Upper lobe of left lung (tissue), 6 donors: ENCODE results near the gene TBL2. TPM values are rescaled to one million over a fixed set of nuclear protein-coding genes. Genes with fewer than 3 reads are reported as not detected.
"Not testable (repeated sequence)": the region's sequence is repeated elsewhere in the genome, so short reads cannot be mapped to it uniquely, and the experiment has no call there.

Experiments used
- ATAC-seq, 2 donors: fragments of 200-7000 bp; cut with Tn5 transposase; one replicate each; pipeline ENCODE4 v1.9.1; 2022; ENCODE audit warnings: mild to moderate bottlenecking in 2 of 2, moderate library complexity in 2 of 2; ENCODE audit not compliant: low FRiP score in 2 of 2
- DNase-seq, 2 donors: peaks; one replicate each; pipeline ENCODE4 v3.0.0-alpha.2; 2019 to 2020
- H3K27ac ChIP-seq, 4 donors: fragments of 200-600 bp; sonication (generic); one replicate each; pipeline ENCODE4 v1.5.1; 2016 to 2019
- H3K27me3 ChIP-seq, 4 donors: fragments of 200-600 bp; sonication (generic); one replicate each; pipeline ENCODE4 v1.5.1; 2017 to 2019
- H3K36me3 ChIP-seq, 4 donors: fragments of 200-600 bp; sonication (generic); one replicate each; pipeline ENCODE4 v1.5.1; 2016 to 2019
- H3K4me1 ChIP-seq, 4 donors: fragments of 200-600 bp; sonication (generic); one replicate each; pipeline ENCODE4 v1.5.1; 2018 to 2019
- H3K4me3 ChIP-seq, 4 donors: fragments of 200-600 bp; sonication (generic); one replicate each; pipeline ENCODE4 v1.5.1; 2017 to 2019; ENCODE audit warnings: mild to moderate bottlenecking in 2 of 4, moderate library complexity in 1 of 4
- H3K9me3 ChIP-seq, 4 donors: fragments of 200-600 bp; sonication (generic); one replicate each; pipeline ENCODE4 v1.5.1; 2018 to 2019
- EP300 ChIP-seq, 4 donors: sonication (generic); formaldehyde crosslinking; IDR thresholded peaks; one replicate each; pipeline ENCODE4 v1.5.1; 2017; ENCODE audit warnings: antibody characterized with exemption in 4 of 4, control low read depth in 2 of 4
- POLR2A ChIP-seq, 4 donors: fragments of 450-650 bp; IDR thresholded peaks; one replicate each; pipeline ENCODE4 v1.5.1; 2016 to 2017; ENCODE audit warnings: antibody characterized with exemption in 4 of 4, mild to moderate bottlenecking in 2 of 4
- POLR2AphosphoS5 ChIP-seq, 2 donors: sonication (generic); formaldehyde crosslinking; IDR thresholded peaks; one replicate each; pipeline ENCODE4 v1.5.1; 2017; ENCODE audit warnings: antibody characterized with exemption in 2 of 2
- WGBS, 2 donors: methylation state at CpG; one replicate each; pipeline ENCODE4 v1.1.5; 2017 to 2018; 5-methylcytosine and 5-hydroxymethylcytosine counted together
- total RNA-seq, 6 donors: library from RNA; depleted of rRNA in 4 of 6; stranded (reverse); fragments of >200 nt in 4 of 6; gene quantifications; one replicate each; pipeline versions ENCODE4 v1.1.0 to v1.2.1, GENCODE V29; 2016 to 2021
- TF ChIP-seq, protein P1 (sequence below), 6 experiments: fragments of 450-650 bp in 4 of 6; fragments of 200-600 bp in 2 of 6; sonication (generic) in 2 of 6; IDR thresholded peaks; one replicate each; pipeline ENCODE4 v1.5.1; 2016 to 2019; ENCODE audit warnings: antibody characterized with exemption in 6 of 6
- donor health status: DM: no; HTN: no; CAD: no; lungs with moderate emphysema.
- donor health status: DM: no; HTN: yes; CAD: no; lungs with severe emphysema.

The TBL2 gene
- total RNA-seq, 6 donors from 2014 or later: 15.7 to 52.9 (median 30.7) TPM

DNA sequence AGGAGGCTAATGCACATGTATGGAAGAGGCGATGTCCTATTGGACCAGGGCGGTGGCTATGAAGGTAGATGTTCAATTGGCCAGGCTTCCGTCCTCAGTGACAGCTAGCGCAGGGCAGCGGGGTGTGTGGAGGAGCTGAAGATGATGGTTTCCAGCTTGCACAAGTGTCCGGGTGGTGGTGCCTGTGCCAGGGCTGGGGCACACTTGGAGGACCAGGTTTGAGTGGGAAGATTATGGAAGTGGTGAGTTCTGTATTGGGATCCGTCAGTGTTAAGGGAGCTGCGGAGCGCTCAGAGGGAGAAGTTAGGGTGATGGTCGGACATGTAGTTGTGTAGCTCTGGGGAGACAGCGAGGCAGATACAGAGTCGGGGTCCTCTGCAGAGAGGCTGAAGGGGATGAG lies 8.5 kb upstream of the TBL2 start:
- Histone ChIP-seq H3K9me3 (no peaks in the 10 kb centered on the region), H3K27ac (peak overlapping the region in 1 of 4 donors; percentile 56), H3K36me3 (no peaks in the 10 kb centered on the region), H3K27me3 (no peaks in the 10 kb centered on the region), H3K4me1 (peaks cover 5 to 11% (median 8%) of the 10 kb centered on the region in 4 donors), H3K4me3 (no peak overlapping the region)
- TF ChIP-seq EP300 (IDR thresholded peaks at IDR 0.05) (no peak), POLR2A (IDR thresholded peaks at IDR 0.05) (no peak), POLR2AphosphoS5 (IDR thresholded peaks at IDR 0.05) (no peak)
- TF ChIP-seq, protein P1, sequence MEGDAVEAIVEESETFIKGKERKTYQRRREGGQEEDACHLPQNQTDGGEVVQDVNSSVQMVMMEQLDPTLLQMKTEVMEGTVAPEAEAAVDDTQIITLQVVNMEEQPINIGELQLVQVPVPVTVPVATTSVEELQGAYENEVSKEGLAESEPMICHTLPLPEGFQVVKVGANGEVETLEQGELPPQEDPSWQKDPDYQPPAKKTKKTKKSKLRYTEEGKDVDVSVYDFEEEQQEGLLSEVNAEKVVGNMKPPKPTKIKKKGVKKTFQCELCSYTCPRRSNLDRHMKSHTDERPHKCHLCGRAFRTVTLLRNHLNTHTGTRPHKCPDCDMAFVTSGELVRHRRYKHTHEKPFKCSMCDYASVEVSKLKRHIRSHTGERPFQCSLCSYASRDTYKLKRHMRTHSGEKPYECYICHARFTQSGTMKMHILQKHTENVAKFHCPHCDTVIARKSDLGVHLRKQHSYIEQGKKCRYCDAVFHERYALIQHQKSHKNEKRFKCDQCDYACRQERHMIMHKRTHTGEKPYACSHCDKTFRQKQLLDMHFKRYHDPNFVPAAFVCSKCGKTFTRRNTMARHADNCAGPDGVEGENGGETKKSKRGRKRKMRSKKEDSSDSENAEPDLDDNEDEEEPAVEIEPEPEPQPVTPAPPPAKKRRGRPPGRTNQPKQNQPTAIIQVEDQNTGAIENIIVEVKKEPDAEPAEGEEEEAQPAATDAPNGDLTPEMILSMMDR (IDR thresholded peaks at IDR 0.05): no peak
- 94 to 96% methylated on average over 12 of the region's 12 CpGs for WGBS, 2 donors
- no peak for DNase-seq
- ATAC-seq: no peak

DNA sequence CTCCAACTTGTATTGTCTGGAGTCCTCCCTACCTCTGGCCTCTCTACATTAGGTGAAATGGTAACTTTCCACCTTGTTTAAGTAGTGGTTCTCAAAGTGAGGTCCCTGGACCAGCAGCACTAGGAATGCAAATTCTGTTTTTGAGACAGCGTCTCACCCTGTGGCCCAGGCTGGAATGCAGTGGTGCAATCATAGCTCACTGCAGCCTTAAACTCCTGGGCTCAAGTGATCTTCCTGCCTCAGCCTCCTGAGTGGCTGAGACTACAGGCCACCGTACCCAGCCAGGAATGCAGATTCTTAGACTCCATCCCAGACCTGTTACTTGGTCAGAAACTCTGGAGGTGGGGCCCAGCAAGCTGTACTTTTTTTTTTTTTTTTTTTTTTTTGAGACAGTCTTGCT lies 6.8 kb upstream of the TBL2 start:
- H3K27ac ChIP-seq: no peak overlapping the region
- H3K27me3 ChIP-seq: no peaks in the 10 kb centered on the region
- peaks cover 7 to 20% (median 15%) of the 10 kb centered on the region in 4 donors for H3K4me1 ChIP-seq
- H3K4me3 ChIP-seq: no peak overlapping the region
- ATAC-seq (no peak), DNase-seq (no peak)
- no peaks in the 10 kb centered on the region for H3K9me3 ChIP-seq
- TF ChIP-seq, protein P1 (IDR thresholded peaks at IDR 0.05): no peak
- no peaks in the 10 kb centered on the region for H3K36me3 ChIP-seq
- WGBS, 2 donors: 59 to 68% methylated on average over 2 of the region's 2 CpGs

DNA sequence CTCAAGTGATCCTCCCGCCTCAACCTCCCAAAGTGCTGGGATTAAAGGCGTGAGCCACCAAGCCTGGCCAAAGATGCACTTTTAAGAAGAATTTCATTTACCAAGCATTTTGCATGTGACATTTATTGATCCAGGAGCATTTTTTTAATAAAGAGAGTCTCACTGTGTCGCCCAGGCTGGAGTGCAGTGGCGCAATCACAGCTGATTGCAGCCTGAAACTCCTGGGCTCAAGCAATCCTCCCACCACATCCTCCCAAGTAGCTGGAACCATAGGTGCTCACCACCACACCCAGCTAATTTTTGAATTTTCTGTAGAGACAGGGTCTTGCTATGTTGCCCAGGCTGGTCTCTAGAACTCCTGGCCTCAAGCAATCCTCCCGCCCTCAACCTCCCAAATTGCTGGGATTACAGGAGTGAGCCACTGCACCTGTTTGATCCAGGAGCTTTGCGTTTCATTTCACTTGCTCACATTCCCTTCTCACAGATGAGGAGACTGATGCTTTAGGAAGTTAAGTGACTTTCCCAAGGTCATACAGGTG lies 4.4 kb upstream of the TBL2 start:
- no peak for ATAC-seq

DNA sequence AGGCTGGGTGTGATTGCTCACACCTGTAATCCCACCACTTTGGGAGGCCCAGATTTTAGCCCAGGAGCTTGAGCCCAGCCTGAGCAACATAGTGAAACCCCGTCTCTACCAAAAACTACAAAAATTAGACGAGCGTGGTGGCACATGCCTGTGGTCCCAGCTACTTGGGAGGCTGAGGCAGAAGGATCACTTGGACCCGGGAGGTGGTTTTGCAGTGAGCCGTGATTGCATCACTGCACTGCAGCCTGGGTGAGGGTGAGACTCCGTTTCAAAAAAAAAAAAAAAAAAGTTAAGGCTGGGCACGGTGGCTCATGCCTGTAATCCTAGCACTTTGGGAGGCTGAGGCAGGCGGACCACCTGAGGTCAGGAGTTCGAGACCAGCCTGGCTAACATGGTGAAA lies 2.6 kb upstream of the TBL2 start:
- peaks cover 22 to 45% (median 34%) of the 10 kb centered on the region in 4 donors for H3K4me1 ChIP-seq
- not testable (repeated sequence) for H3K4me3 ChIP-seq, ATAC-seq, H3K36me3 ChIP-seq, H3K27me3 ChIP-seq, DNase-seq, H3K9me3 ChIP-seq
- H3K27ac ChIP-seq: peak overlapping the region in 2 of 4 donors; percentile 66 to 68
- WGBS, 2 donors: 77 to 84% methylated on average over 9 of the region's 9 CpGs

More for the DNA sequence above, 4.4 kb upstream of the TBL2 start:
- H3K4me3 ChIP-seq: no peak overlapping the region
- H3K27me3 ChIP-seq: no peaks in the 10 kb centered on the region
- WGBS, 2 donors: 87 to 96% methylated on average over 6 of the region's 6 CpGs
- H3K4me1 ChIP-seq: peaks cover 17 to 31% (median 23%) of the 10 kb centered on the region in 4 donors
- H3K9me3 ChIP-seq: no peaks in the 10 kb centered on the region
- no peaks in the 10 kb centered on the region for H3K36me3 ChIP-seq
- peak overlapping the region; percentile 29 to 68 (median 48) for H3K27ac ChIP-seq
- DNase-seq: no peak
- TF ChIP-seq POLR2A (IDR thresholded peaks at IDR 0.05): no peak
- TF ChIP-seq, protein P1 (IDR thresholded peaks at IDR 0.05): no peak
- no peak for TF ChIP-seq EP300 (IDR thresholded peaks at IDR 0.05)
- no peak for TF ChIP-seq POLR2AphosphoS5 (IDR thresholded peaks at IDR 0.05)

DNA sequence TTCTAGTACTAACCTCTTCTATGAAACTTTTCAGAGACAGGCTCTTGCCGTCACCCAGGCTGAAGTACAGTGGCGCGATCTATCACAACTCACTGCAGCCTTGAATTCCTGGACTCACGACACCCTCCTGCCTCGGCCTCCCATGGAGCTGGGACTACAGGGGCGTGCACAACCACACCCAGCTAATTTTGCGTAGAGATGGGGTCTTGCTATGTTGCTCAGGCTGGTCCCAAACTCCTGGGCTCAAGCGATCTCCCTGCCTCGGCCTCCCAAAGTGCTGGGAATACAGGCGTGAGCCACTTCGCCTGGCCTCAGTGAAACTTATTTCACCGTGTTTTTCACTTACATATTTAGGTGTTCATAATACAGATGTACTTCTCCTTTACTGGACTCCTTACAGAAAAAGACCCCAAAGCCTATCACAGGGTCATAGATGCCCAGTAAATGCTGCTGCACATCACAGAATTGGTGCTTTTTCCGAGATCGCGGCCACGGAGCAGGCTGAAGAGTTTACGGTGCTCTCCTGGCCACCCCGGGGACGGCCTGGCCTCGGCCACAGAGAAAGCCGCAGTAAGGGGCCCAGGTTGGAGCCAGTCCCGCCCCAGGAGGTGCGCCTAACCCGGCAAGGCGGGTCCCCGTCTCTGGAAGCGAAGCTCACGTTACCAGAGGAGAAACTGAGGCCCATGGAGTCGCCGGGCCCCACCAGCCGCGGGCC lies 595 bp downstream of the TBL2 start:
- ATAC-seq (peak in 1 of 2 donors; percentile 22), DNase-seq (peak in 1 of 2 donors; percentile 28)
- Histone ChIP-seq H3K27me3 (no peaks in the 10 kb centered on the region), H3K27ac (peak overlapping the region; percentile 87 to 94 (median 89)), H3K4me1 (peaks cover 22 to 45% (median 34%) of the 10 kb centered on the region in 4 donors), H3K9me3 (no peaks in the 10 kb centered on the region), H3K36me3 (peaks cover 12 to 22% (median 18%) of the 10 kb centered on the region in 4 donors), H3K4me3 (peak overlapping the region; percentile 81 to 99 (median 90))
- WGBS, 2 donors: 18 to 21% methylated on average over 21 to 25 of the region's 32 CpGs
- no peak for TF ChIP-seq EP300 (IDR thresholded peaks at IDR 0.05)
- no peak for TF ChIP-seq POLR2A (IDR thresholded peaks at IDR 0.05)
- TF ChIP-seq, protein P1 (IDR thresholded peaks at IDR 0.05): no peak
- TF ChIP-seq POLR2AphosphoS5 (IDR thresholded peaks at IDR 0.05): no peak
